NCI-H2196 treated with DMSO at 0.1 percent for 48 hours (cell line): ENCODE measurements around the gene PCSK5.
"Not testable (repeated sequence)": the region's sequence is repeated elsewhere in the genome, so short reads cannot be mapped to it uniquely, and the experiment has no call there.

ENCODE experiments used
- DNase-seq: peaks from one replicate; lab custom pipeline; 2025; ENCODE audit not compliant: unreplicated experiment; lab: John Stamatoyannopoulos, UW

The PCSK5 gene

DNA sequence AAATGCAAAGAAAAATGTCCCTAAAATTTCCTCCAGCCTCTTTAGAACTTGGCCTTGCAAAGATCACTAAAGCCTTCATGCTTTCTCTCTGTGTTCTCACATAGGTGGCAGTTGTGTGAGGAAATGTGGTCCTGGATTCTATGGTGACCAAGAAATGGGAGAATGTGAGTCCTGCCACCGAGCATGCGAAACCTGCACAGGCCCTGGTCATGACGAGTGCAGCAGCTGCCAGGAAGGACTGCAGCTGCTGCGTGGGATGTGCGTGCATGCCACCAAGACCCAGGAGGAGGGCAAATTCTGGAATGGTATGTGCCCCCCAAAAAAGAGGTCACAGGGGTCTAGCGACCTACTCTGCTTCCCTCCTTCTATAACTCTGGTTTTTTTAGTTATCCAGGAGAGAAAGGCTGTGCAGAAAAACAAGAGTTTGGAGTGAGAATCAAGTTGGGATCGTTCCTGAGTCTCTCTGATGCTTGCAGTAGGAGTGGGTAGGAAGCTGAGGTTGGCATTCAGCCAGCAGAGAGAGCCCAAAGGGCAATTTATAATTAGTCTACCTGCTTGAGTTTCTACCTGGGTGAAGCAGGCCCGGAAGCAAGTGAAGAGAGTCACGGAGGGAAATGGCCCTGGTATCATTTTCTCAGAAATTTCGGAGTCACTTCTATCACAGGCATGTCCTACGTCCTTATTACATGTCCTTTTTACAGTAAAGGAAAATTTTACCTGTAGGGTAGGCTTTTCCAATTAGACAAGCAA is 406.3 kb downstream of the PCSK5 start:
- DNase-seq: no peak

DNA sequence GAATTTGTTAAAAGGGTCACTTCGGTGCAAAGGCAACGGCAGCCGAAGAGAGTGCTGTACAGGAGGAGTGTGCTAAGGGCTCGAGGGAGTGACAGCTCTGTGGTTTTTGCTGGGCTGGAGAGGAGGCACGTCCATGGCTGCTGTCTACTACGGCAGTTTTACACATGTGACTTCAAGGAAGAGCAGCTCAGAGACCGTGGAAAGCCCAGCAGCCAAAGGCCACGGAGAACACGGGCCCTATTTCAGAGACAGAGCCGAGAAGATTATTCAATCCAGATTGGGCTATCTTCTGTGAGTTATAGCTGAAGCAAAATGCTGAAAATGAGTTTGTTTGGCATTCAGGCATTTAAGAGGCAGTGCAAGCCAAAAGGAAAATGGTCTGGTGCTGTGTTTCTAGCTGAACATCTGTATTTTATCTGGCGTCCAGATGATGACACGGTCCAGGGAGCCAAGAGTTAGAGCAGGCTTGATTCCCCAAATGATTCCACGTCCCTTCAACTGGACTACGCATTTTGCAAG is 407.3 kb downstream of the PCSK5 start:
- no peak for DNase-seq

DNA sequence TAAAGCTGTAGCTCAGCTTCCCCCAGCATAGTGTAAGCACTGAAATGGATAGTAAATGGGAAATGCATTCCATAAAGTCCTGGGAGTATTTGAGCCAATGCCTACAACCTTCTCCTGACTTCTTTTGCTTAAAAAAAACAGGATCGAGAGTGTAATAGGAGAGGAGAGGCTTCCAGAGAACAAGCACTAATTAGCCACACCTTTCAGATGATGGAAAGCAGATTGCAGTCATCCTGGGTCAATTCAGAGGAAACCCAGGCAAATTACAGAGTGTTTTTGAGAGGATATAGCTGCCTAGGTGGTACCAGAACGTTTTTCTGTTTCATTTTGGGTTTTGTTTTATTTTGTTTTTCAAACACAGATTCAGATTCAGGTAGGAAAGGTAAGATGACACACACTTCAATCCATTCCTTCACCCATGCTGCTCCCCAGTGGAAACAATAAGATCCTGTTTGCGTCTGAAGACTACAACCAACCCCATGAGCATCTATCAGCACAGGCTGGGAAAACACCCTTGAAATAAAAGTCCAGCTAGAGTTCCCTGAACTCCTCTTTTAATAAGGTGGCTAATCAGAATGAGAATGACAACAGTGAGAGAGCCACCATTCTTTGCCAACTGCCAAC is 408.2 kb downstream of the PCSK5 start:
- DNase-seq: no peak

DNA sequence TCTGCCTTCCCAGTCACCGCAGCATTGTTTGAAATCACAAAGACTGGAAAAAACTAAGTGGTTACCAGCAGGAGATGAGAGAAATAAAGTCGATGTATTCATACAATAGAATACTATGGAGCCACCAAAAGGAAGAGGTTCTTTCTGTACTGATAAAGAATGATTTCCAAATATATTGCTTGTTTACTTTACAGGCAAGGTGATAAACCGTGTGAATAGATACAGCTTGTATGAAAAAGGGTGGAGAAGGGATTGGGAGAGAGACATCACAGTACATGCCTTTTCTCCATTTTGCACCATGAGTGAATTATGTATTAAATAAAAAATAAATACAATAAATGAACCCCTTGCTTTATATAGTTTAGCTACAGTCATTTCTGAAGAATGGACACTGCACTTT is 412.1 kb downstream of the PCSK5 start:
- no peak for DNase-seq

DNA sequence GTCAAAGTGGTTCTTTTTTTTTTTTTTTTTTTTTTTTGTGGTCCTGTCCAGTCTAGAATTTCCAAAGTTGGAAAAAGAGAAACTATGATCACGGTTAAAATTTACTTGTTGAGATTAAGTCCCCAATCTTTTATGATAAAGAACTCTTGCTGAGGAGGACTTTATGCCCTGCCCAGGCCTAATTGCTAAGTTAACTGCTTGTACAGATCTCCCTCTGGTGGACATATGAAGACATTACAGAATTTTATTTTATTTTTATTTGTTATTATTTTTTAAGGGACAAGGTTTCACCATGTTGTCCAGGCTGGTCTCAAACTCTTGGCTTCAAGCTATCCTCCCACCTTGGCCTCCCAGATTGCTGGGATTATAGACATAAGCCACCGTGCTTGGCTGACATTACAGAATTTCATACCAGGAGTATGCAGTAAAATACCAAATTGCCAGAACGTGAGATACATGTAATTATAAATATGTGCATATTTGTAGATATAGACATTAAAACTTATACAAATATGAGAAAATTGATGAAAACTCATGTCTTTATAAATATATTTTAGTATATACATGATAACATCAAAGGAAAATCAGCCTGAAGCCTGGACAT is 412.6 kb downstream of the PCSK5 start:
- DNase-seq: peak; percentile 37

DNA sequence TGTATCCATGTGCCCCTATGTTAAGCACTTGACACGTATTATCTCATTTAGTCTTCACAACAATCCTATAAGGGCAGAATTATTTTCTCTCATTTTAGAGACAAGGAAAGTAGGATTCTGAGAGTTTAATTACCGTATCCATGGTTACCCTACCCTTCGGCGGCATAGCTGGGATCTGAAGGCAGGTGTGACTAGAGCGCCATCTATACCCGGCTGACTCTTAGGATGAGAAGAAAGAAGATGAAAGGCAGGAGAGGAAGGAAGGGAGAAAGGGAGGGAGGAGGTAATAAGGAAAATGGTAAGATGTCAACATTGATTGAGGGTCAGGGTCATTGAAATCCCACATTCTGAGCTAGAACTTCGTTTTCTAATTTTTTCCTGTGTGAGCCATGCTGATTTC is 416.6 kb downstream of the PCSK5 start:
- not testable (repeated sequence) for DNase-seq

DNA sequence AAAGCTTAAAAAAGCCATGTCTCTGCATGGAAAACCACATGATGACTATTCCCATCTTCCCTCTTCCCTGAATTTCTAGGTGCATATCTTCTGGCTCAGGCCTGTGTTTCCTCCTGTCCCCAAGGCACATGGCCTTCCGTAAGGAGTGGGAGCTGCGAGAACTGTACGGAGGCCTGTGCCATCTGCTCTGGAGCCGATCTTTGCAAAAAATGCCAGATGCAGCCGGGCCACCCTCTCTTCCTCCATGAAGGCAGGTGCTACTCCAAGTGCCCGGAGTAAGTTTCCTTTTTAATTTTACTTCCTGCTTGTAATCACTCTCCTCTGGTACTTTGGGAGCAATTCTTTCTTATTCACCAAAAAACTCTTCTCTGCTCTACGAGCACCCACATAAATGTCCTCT is 420.1 kb downstream of the PCSK5 start:
- DNase-seq: no peak

DNA sequence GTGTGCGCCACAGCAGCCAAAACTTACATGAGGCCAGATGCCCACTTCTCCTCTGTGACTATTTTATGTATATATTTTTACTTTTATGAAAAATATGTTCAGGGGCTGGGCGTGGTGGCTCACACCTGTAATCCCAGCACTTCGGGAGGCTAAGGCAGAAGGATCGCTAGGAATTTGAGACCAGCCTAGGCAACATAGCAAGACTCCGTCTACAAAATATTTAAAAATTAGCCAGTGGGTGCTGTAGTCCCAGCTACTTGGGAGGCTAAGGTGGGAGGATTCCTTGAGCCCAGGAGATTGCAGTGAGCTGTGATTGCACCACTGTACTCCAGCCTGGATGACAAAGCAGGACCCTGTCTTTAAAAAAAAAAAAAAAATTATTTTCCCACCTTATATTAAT is 420.5 kb downstream of the PCSK5 start:
- no peak for DNase-seq

DNA sequence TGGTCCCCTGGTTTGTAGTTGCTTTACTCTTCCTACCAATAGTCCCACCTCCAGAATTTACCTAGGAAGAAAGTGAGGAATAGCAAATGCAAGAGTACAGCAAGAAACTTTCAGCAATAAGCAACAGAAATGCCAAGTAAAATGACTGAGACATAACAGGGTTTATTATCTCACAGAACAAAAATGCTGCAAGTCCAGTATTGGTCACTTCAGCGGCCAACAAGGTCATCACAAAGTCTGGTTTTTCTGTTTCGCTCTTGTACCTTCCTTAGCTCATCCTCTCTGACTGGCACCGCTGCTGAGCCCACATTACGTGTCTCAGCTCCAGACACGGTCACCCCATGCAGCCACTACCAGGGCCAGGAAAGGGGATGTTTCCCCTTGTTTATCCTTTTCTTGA is 421.1 kb downstream of the PCSK5 start:
- DNase-seq: no peak

DNA sequence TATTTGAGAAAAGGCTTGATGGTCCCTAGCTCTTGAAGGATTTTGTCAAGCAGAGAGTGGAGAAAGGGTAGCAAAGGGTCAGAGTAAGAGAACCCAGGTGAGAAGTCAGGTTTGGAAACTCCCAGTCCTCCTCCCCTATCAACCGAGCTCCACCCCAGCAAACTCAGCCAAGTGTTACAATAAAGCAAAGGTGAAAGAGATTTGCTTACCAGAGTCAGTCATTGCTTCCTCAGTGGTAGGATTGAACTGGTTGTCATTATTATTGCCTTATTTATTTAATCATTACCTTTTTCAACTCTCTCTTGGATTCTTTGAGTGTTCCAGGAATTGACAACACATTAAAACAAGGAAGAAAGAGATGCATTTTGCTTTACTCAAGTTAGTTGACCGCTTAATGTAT is 423.3 kb downstream of the PCSK5 start:
- DNase-seq: no peak

DNA sequence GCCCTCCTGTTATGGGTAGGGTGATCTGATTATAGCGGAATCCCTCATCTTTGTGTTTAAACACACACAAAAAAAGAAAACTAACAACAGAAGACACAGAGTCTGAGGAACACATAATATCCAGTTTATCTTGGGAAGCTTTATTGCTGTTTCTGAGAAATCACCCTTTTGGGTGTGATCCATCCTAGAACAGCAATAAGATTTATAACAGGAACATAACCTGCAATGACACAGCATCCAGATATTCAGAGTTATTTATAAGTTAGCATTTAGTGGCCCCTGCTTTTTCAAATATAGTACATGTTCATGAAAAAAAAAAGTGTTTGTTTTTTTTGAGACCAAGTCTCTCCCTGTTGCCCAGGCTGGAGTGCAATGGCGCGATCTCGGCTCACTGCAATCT is 423.8 kb downstream of the PCSK5 start:
- no peak for DNase-seq

DNA sequence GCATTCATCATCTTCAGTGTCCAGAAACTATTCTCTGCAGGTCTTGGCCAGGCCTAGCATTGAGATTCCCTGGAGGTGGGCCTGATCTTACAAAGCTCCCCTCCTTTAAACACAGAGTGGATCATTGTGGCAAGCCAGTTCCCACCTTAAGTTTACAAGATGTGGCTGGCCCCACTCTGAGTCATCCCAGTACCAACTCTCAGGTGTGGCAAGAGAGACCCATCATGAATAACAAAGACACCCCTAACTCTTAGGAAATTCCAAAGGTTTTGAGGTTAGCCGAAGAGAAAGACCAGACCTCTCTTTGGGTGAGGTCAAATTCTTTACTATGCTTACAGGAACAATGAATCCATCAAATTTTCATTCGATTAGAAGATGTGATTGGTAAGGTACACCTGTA is 425.6 kb downstream of the PCSK5 start:
- DNase-seq: no peak

DNA sequence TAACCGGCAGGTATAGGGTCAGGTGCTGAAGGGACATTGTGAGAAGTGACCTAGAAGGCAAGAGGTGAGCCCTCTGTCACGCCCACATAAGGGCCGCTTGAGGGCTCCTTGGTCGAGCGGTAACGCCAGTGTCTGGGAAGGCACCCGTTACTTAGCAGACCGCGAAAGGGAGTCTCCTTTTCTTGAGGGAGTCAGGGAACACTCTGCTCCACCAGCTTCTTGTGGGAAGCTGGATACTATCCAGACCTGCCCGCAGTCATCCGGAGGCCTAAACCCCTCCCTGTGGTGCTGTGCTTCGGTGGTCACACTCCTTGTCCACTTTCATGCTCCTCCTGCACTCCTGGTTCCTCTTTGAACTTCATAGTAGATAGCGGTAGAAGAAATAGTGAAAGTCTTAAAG is 429.0 kb downstream of the PCSK5 start:
- DNase-seq: not testable (repeated sequence)

DNA sequence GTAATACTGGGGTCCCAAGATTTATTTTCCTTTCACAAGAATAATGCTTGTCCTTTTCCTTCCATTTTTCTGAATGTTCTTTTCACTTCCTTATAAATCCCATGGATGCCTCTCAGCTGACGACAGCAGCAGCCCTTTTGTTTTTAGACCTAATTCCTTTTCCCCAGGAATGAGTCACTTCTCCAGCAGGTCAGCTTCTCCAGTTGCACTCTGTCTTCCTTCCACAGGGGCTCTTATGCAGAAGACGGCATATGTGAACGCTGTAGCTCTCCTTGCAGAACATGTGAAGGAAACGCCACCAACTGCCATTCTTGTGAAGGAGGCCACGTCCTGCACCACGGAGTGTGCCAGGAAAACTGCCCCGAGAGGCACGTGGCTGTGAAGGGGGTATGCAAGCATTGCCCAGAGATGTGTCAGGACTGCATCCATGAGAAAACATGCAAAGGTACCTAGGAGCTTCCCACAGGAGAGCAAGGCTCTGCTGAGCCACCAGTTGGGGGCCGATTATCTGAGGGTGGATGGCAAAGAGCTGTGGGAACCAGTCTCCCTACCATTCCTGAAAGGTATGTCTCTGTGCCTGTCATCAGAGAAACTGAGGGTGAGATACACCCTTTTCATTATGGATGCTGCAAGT is 430.8 kb downstream of the PCSK5 start:
- DNase-seq: no peak

DNA sequence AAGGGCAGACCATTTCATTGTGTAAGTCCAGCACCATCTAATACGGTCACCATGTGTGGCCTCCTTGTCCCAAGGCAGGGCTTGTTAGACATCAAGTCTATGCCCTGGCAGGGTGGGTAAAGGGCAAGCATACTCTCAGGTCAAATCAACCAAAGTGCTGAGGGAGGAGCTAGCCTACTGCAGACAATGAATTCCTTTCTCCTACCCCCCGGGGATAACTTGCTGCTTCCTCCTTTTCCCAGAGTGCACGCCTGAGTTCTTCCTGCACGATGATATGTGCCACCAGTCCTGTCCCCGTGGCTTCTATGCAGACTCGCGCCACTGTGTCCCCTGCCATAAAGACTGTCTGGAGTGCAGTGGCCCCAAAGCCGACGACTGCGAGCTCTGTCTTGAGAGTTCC is 432.3 kb downstream of the PCSK5 start:
- no peak for DNase-seq

DNA sequence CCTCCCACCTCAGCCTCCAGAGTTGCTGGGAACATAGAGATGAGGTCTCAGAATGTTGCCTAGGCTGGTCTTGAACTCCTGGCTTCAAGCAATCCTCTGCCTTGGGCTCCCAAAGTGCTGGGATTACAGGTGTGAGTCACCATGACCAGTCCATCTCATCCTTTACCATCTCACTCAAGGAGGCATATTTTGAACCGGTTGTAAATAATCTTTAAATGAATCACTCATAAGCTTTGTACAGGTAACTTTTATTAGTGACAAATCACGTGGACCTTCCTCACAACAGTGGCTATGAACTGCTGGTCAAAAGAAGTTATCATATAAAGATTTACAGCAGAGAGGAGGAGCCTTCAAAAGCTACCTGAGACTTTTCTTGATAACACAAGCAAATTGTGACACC is 433.0 kb downstream of the PCSK5 start:
- no peak for DNase-seq

DNA sequence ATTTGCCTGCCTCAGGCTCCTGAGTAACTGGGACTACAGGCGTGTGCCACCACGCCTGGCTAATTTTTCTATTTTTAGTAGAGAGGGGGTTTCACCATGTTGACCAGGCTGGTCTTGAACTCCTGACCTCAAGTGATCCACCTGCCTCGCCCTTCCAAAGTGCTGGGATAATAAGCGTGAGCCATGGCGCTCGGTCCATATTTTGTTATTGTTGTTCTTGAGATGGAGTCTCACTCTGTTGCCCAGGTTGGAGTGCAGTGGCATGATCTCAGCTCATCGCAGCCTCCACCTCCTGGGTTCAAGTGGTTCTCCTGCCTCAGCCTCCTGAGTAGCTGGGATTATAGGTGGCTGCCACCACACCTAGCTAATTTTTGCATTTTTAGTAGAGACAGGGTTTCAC is 433.6 kb downstream of the PCSK5 start:
- DNase-seq: not testable (repeated sequence)

DNA sequence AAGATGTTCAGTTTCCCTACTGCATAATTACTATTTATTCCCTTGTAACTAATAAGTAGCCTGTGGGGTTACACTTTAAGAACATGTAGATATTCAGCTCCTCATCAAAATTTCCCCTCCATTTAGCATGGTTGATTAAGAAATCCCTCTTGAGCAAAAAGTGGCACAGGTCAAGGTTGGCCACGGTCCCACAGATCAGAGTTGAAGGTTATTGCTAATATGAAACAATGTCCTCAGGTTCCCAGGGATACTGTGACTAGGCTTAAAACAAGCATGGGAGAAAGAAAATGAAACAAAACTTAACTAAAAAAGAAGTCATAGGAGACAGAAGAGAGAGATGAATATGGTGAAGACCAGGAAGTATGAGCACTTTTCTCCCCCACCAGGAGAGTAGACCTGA is 439.6 kb downstream of the PCSK5 start:
- DNase-seq: no peak

DNA sequence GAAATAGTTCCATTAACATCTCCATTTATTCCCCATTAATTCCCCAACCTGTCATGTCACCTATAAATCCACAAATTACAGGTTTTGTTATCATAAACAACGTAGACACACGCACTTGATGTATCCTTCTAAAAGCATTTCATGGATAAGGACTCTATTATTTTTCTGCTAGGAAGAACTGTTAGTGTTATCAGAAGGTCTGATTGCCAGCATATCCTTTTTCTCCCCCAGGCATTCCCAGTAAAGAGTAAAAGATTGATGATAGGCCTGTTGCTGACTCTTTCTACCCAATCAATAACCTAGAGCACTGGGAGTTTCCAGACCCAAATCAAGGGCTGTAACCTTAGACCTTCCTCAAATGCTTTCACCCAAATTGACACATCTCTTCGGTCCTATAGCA is 442.9 kb downstream of the PCSK5 start:
- DNase-seq: no peak

DNA sequence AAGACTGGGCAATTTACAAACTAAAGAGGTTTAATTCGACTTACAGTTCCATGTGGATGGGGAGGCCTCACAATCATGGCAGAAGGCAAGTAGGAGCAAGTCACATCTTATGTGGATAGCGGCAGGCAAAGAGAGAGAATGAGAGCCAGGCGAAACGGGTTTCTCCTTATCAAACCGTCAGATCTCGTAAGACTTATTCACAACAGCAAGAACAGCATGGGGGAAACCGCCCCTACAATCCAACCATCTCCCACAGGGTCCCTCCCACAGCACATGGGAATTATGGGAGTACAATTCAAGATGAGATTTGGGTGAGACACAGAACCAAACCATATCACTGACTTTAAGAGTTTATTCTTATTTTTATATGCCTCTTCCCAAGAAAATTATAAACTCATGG is 443.5 kb downstream of the PCSK5 start:
- DNase-seq: no peak

DNA sequence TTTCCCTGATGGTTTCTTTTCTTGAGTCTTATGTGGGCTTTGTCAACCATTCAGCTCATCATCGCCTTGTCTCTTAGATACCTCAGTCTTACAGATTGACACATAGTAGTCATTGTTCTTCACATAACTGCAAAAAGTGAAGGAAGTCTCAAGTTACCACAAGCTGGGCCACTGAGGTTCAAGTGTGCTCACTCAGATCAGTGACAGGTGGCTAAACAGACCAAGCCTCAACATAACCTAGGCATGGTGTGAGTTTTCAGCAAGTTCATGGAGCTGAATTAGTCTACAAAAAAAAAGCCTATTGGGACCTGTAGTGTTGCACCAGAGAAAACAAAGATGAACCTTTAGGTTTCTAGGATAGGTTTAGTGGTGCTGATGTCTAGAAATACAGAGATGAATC is 445.6 kb downstream of the PCSK5 start:
- no peak for DNase-seq

DNA sequence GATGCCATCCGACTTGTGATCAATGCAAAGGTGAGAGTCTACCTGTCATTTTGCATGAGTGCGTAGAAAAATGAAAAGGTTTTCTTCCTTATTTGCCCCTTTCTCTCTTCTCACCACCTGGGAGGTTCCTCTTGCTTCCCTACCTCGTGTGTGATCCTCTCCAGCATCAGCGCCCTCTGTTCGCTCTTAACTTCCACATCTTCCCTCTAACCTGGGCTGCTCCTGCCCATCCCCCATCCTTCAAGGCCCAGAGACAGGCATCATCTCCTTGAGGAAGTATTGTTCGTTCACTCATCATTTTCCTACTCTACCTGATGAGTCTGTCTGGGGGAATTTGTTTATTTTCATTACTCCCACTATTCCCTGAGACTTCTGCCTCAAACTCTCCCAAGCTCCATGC is 447.9 kb downstream of the PCSK5 start:
- DNase-seq: no peak
